ENCODE results near the gene MAN2B1. TPM values are rescaled to one million over a fixed set of nuclear protein-coding genes. Genes with fewer than 3 reads are reported as not detected.

MAN2B1 gene
- total and polyA plus RNA-seq, 2 donors (not counting 1 experiment from before 2014, with no cell fraction given) = 30.7 to 36.0 TPM

DNA sequence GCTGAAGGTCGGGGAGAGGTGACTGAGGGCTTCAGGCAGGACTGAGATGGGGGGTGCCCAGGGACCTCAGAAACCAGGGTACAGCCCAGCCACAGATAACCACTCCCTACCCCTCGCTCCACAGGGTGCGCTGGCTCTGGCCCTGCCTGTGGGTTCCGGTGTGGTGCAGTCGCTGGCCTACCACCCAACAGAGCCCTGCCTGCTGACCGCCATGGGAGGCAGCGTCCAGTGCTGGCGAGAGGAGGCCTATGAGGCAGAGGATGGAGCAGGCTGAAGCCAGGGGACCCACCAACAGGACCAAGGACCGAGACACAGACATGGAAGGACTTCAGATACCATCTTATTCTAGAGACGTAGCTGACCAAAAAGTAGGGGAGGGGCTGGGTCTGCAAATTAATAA is 8.9 kb upstream of the MAN2B1 start:
- peaks cover 3% of the 10 kb centered on the region for H3K4me1 ChIP-seq (ENCODE audit: control insufficient read depth, extremely low read depth, insufficient read depth, low read length)
- no peaks in the 10 kb centered on the region for H3K9me3 ChIP-seq (ENCODE audit: control insufficient read depth, insufficient read depth, low read depth, low read length)
- TF ChIP-seq, protein P1, sequence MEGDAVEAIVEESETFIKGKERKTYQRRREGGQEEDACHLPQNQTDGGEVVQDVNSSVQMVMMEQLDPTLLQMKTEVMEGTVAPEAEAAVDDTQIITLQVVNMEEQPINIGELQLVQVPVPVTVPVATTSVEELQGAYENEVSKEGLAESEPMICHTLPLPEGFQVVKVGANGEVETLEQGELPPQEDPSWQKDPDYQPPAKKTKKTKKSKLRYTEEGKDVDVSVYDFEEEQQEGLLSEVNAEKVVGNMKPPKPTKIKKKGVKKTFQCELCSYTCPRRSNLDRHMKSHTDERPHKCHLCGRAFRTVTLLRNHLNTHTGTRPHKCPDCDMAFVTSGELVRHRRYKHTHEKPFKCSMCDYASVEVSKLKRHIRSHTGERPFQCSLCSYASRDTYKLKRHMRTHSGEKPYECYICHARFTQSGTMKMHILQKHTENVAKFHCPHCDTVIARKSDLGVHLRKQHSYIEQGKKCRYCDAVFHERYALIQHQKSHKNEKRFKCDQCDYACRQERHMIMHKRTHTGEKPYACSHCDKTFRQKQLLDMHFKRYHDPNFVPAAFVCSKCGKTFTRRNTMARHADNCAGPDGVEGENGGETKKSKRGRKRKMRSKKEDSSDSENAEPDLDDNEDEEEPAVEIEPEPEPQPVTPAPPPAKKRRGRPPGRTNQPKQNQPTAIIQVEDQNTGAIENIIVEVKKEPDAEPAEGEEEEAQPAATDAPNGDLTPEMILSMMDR (conservative IDR thresholded peaks at IDR 0.05 in 1 of 2, IDR thresholded peaks at IDR 0.05 in 1 of 2; ENCODE audit: low read depth in 1 of 2, low read length in 2 of 2) = no peak
- TF ChIP-seq EZH2 (IDR thresholded peaks at IDR 0.05; ENCODE audit: low read length, missing control alignments) = no peak
- DNase-seq (ENCODE audit: low read depth in 2 of 2) = no peak
- H3K36me3 ChIP-seq (ENCODE audit: control insufficient read depth, insufficient read depth, low read length) = peaks cover 37% of the 10 kb centered on the region
- peaks cover 14% of the 10 kb centered on the region for H3K79me2 ChIP-seq (ENCODE audit: control insufficient read depth, insufficient read depth, low read length)
- no peak overlapping the region for H3K27ac ChIP-seq (ENCODE audit: insufficient read depth, low read length)
- no peak overlapping the region for H3K4me3 ChIP-seq (replicated peaks in 1 of 4; ENCODE audit: control extremely low read depth in 1 of 4, insufficient read depth in 1 of 4, low read depth in 3 of 4, low read length in 4 of 4)
- no peaks in the 10 kb centered on the region for H3K27me3 ChIP-seq (ENCODE audit: control insufficient read depth, insufficient read depth, low read length)
- no peaks in the 10 kb centered on the region for H4K20me1 ChIP-seq (ENCODE audit: control insufficient read depth, extremely low read depth, insufficient read depth, low read length)
- H2AFZ ChIP-seq (ENCODE audit: low read length) = no peak overlapping the region
- no peak overlapping the region for H3K9ac ChIP-seq (ENCODE audit: insufficient read depth, low read length)
- no peak overlapping the region for H3K4me2 ChIP-seq (ENCODE audit: extremely low read depth, insufficient read depth, low read length)

DNA sequence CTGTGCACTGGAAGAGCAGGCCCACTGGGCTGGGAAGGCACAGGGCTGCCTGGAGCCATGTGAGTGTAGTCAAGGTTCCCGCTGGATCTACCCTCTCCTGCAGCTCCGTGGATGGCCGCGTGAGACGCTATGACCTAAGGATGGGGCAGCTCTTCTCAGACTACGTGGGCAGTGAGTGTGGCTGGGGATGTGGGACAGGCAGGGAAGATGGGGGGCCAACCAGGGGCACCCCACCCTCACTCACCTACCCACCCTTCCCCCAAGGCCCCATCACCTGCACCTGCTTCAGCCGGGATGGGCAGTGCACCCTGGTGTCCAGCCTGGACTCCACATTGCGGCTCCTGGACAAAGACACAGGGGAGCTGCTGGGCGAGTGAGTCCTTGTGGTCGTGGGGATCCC is 6.2 kb upstream of the MAN2B1 start:
- Histone ChIP-seq H3K4me1 (ENCODE audit: control insufficient read depth, extremely low read depth, insufficient read depth, low read length) (peaks cover 9% of the 10 kb centered on the region), H4K20me1 (ENCODE audit: control insufficient read depth, extremely low read depth, insufficient read depth, low read length) (no peaks in the 10 kb centered on the region), H3K4me3 (replicated peaks in 1 of 4; ENCODE audit: control extremely low read depth in 1 of 4, insufficient read depth in 1 of 4, low read depth in 3 of 4, low read length in 4 of 4) (no peak overlapping the region), H3K9me3 (ENCODE audit: control insufficient read depth, insufficient read depth, low read depth, low read length) (no peaks in the 10 kb centered on the region), H3K9ac (ENCODE audit: insufficient read depth, low read length) (no peak overlapping the region), H3K27me3 (ENCODE audit: control insufficient read depth, insufficient read depth, low read length) (no peaks in the 10 kb centered on the region), H2AFZ (ENCODE audit: low read length) (no peak overlapping the region), H3K27ac (ENCODE audit: insufficient read depth, low read length) (no peak overlapping the region), H3K4me2 (ENCODE audit: extremely low read depth, insufficient read depth, low read length) (no peak overlapping the region), H3K79me2 (ENCODE audit: control insufficient read depth, insufficient read depth, low read length) (peaks cover 24% of the 10 kb centered on the region), H3K36me3 (ENCODE audit: control insufficient read depth, insufficient read depth, low read length) (peaks cover 31% of the 10 kb centered on the region)
- DNase-seq (ENCODE audit: low read depth in 2 of 2) = no peak
- TF ChIP-seq, protein P1 (conservative IDR thresholded peaks at IDR 0.05 in 1 of 2, IDR thresholded peaks at IDR 0.05 in 1 of 2; ENCODE audit: low read depth in 1 of 2, low read length in 2 of 2) = no peak
- no peak for TF ChIP-seq EZH2 (IDR thresholded peaks at IDR 0.05; ENCODE audit: low read length, missing control alignments)

DNA sequence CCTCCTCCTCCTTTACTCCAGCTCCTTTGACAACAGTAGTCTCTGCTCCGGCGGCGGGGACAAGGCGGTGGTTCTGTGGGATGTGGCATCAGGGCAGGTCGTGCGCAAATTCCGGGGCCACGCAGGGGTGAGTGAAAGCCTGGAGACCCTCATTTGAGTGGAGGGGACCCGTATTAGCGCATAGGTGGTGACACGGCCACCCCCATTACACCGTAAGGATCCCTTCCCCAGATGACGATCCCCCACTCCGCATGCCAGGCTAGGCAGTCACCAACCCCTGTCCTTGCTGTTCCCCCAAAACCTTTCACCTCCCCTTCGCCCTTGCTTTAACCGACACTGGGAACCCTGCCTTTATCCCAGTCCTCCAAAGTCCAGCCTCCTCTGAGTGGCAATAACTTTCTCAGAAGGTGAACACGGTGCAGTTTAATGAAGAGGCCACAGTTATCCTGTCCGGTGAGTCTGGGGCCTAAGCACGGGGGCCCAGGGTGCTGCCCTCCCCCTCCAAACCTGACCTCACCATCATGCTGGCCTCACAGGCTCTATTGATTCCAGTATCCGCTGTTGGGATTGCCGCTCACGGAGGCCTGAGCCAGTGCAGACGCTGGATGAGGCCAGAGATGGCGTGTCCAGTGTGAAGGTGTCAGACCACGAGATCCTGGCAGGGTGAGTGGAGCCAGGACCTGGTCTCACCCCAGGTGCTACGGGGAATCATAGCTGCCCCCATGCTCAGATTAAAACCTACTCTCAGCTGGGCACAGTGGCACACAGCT is 3.8 kb upstream of the MAN2B1 start:
- H3K9ac ChIP-seq (ENCODE audit: insufficient read depth, low read length) = peak overlapping the region; percentile 91
- H3K4me2 ChIP-seq (ENCODE audit: extremely low read depth, insufficient read depth, low read length) = peak overlapping the region; percentile 77
- H3K27me3 ChIP-seq (ENCODE audit: control insufficient read depth, insufficient read depth, low read length) = no peaks in the 10 kb centered on the region
- peaks cover 30% of the 10 kb centered on the region for H3K79me2 ChIP-seq (ENCODE audit: control insufficient read depth, insufficient read depth, low read length)
- H3K4me3 ChIP-seq (replicated peaks in 1 of 4; ENCODE audit: control extremely low read depth in 1 of 4, insufficient read depth in 1 of 4, low read depth in 3 of 4, low read length in 4 of 4) = peak overlapping the region; percentile 86 to 94 (median 88)
- no peaks in the 10 kb centered on the region for H3K9me3 ChIP-seq (ENCODE audit: control insufficient read depth, insufficient read depth, low read depth, low read length)
- H3K36me3 ChIP-seq (ENCODE audit: control insufficient read depth, insufficient read depth, low read length) = peaks cover 15% of the 10 kb centered on the region
- peak overlapping the region; percentile 100 for H3K27ac ChIP-seq (ENCODE audit: insufficient read depth, low read length)
- no peak for DNase-seq (ENCODE audit: low read depth in 2 of 2)
- no peaks in the 10 kb centered on the region for H4K20me1 ChIP-seq (ENCODE audit: control insufficient read depth, extremely low read depth, insufficient read depth, low read length)
- peak overlapping the region; percentile 97 for H2AFZ ChIP-seq (ENCODE audit: low read length)
- TF ChIP-seq, protein P1 (conservative IDR thresholded peaks at IDR 0.05 in 1 of 2, IDR thresholded peaks at IDR 0.05 in 1 of 2; ENCODE audit: low read depth in 1 of 2, low read length in 2 of 2) = no peak
- TF ChIP-seq EZH2 (IDR thresholded peaks at IDR 0.05; ENCODE audit: low read length, missing control alignments) = no peak
- H3K4me1 ChIP-seq (ENCODE audit: control insufficient read depth, extremely low read depth, insufficient read depth, low read length) = peaks cover 12% of the 10 kb centered on the region

All from fibroblast of lung (primary cell).